HEK293 (cell line): Measurements from ENCODE around the gene PI4KB.

ENCODE experiments used
- GLI2 ChIP-seq: fragments of 450-650 bp; formaldehyde crosslinking; IDR thresholded peaks from 2 replicates; pipeline ENCODE4; 2017; ENCODE audit warnings: missing biosample characterization, missing genetic modification characterization, low read depth, borderline replicate concordance
- GLIS2 ChIP-seq: fragments of 450-650 bp; formaldehyde crosslinking; IDR thresholded peaks from 2 replicates; pipeline ENCODE4 v1.5.1; 2016; ENCODE audit warnings: missing biosample characterization, missing genetic modification characterization
- KLF10 ChIP-seq: fragments of 450-650 bp; IDR thresholded peaks from 2 replicates; pipeline ENCODE4 v1.5.1; 2018; ENCODE audit warnings: missing biosample characterization, mild to moderate bottlenecking, missing genetic modification characterization
- KLF8 ChIP-seq: fragments of 450-650 bp; formaldehyde crosslinking; IDR thresholded peaks from 2 replicates; pipeline ENCODE4 v1.5.1; 2016; ENCODE audit warnings: missing biosample characterization, missing genetic modification characterization
- PRDM10 ChIP-seq: fragments of 450-650 bp; formaldehyde crosslinking; IDR thresholded peaks from 2 replicates; pipeline ENCODE4 v1.5.1; 2016; ENCODE audit warnings: missing biosample characterization, missing genetic modification characterization
- SALL2 ChIP-seq: fragments of 450-650 bp; formaldehyde crosslinking; IDR thresholded peaks from 2 replicates; pipeline ENCODE4 v1.5.0; 2017; ENCODE audit warnings: missing biosample characterization, mild to moderate bottlenecking, missing genetic modification characterization, borderline replicate concordance
- SP2 ChIP-seq: fragments of 450-650 bp; formaldehyde crosslinking; IDR thresholded peaks from 2 replicates; pipeline ENCODE4 v1.5.1; 2016; ENCODE audit warnings: missing biosample characterization, missing genetic modification characterization
- SP3 ChIP-seq: fragments of 450-650 bp; formaldehyde crosslinking; IDR thresholded peaks from 2 replicates; pipeline ENCODE4 v1.5.1; 2016; ENCODE audit warnings: missing biosample characterization, missing genetic modification characterization
- TRIM28 ChIP-seq: IDR thresholded peaks from 2 replicates; pipeline ENCODE4 v1.6.1; 2011; ENCODE audit warnings: low read length, control low read depth, borderline replicate concordance
- YY1 ChIP-seq: fragments of 450-650 bp; formaldehyde crosslinking; IDR thresholded peaks from 2 replicates; pipeline ENCODE4 v1.5.1; 2018; ENCODE audit warnings: missing biosample characterization, missing genetic modification characterization
- ZBTB48 ChIP-seq: fragments of 450-650 bp; formaldehyde crosslinking; IDR thresholded peaks from 2 replicates; pipeline ENCODE4 v1.5.1; 2016; ENCODE audit warnings: missing biosample characterization, missing genetic modification characterization
- ZBTB7A ChIP-seq: fragments of 450-650 bp; formaldehyde crosslinking; IDR thresholded peaks from 2 replicates; pipeline ENCODE4 v1.5.1; 2016; ENCODE audit warnings: low read depth, missing biosample characterization, missing genetic modification characterization
- ZBTB8A ChIP-seq: fragments of 450-650 bp; formaldehyde crosslinking; IDR thresholded peaks from 2 replicates; pipeline ENCODE4 v1.5.1; 2016; ENCODE audit warnings: missing biosample characterization, missing genetic modification characterization
- ZEB2 ChIP-seq: fragments of 450-650 bp; formaldehyde crosslinking; IDR thresholded peaks from 2 replicates; pipeline ENCODE4 v1.5.1; 2016; ENCODE audit warnings: missing biosample characterization, missing genetic modification characterization
- ZNF121 ChIP-seq: fragments of 450-650 bp; formaldehyde crosslinking; IDR thresholded peaks from 2 replicates; pipeline ENCODE4 v1.5.1; 2016; ENCODE audit warnings: missing biosample characterization, missing genetic modification characterization
- ZNF157 ChIP-seq: fragments of 450-650 bp; formaldehyde crosslinking; IDR thresholded peaks from 2 replicates; pipeline ENCODE4 v1.5.1; 2016; ENCODE audit warnings: missing biosample characterization, missing genetic modification characterization
- ZNF335 ChIP-seq: fragments of 450-650 bp; formaldehyde crosslinking; conservative IDR thresholded peaks from 2 replicates; pipeline ENCODE4 v1.5.1; 2016; ENCODE audit warnings: missing biosample characterization, missing genetic modification characterization
- ZNF394 ChIP-seq: fragments of 450-650 bp; formaldehyde crosslinking; IDR thresholded peaks from 2 replicates; pipeline ENCODE4 v1.5.1; 2016; ENCODE audit warnings: missing biosample characterization, missing genetic modification characterization, mild to moderate bottlenecking, moderate library complexity, borderline replicate concordance
- ZNF404 ChIP-seq: fragments of 450-650 bp; formaldehyde crosslinking; IDR thresholded peaks from 2 replicates; pipeline ENCODE4 v1.5.1; 2017; ENCODE audit warnings: missing biosample characterization, missing genetic modification characterization
- ZNF521 ChIP-seq: fragments of 450-650 bp; formaldehyde crosslinking; IDR thresholded peaks from 2 replicates; pipeline ENCODE4 v1.5.1; 2017; ENCODE audit warnings: missing biosample characterization, mild to moderate bottlenecking, missing genetic modification characterization
- ZNF548 ChIP-seq: fragments of 450-650 bp; formaldehyde crosslinking; IDR thresholded peaks from 2 replicates; pipeline ENCODE4 v1.5.1; 2016; ENCODE audit warnings: missing biosample characterization, missing genetic modification characterization
- ZNF561 ChIP-seq: fragments of 450-650 bp; IDR thresholded peaks from 2 replicates; pipeline ENCODE4 v1.5.1; 2018; ENCODE audit warnings: missing biosample characterization, missing genetic modification characterization, borderline replicate concordance
- ZNF571 ChIP-seq: fragments of 450-650 bp; formaldehyde crosslinking; IDR thresholded peaks from 2 replicates; pipeline ENCODE4 v1.5.0; 2017; ENCODE audit warnings: missing biosample characterization, missing genetic modification characterization
- ZNF629 ChIP-seq: fragments of 450-650 bp; formaldehyde crosslinking; IDR thresholded peaks from 2 replicates; pipeline ENCODE4 v1.5.1; 2017; ENCODE audit warnings: missing biosample characterization, missing genetic modification characterization
- ZNF664 ChIP-seq: fragments of 450-650 bp; formaldehyde crosslinking; IDR thresholded peaks from 2 replicates; pipeline ENCODE4 v1.5.1; 2016; ENCODE audit warnings: missing biosample characterization, missing genetic modification characterization
- ZNF707 ChIP-seq: fragments of 450-650 bp; formaldehyde crosslinking; IDR thresholded peaks from 2 replicates; pipeline ENCODE4 v1.5.1; 2016; ENCODE audit warnings: missing biosample characterization, missing genetic modification characterization
- ZSCAN23 ChIP-seq: fragments of 450-650 bp; formaldehyde crosslinking; IDR thresholded peaks from 2 replicates; pipeline ENCODE4 v1.5.1; 2016; ENCODE audit warnings: missing biosample characterization, missing genetic modification characterization
- ZSCAN30 ChIP-seq: fragments of 450-650 bp; IDR thresholded peaks from 2 replicates; pipeline ENCODE4 v1.5.1; 2018; ENCODE audit warnings: missing biosample characterization, mild to moderate bottlenecking, missing genetic modification characterization, moderate library complexity
- ZXDB ChIP-seq: fragments of 450-650 bp; formaldehyde crosslinking; IDR thresholded peaks from 2 replicates; pipeline ENCODE4 v1.5.1; 2016; ENCODE audit warnings: missing biosample characterization, missing genetic modification characterization
- TF ChIP-seq, protein P1 (sequence below): fragments of 450-650 bp; formaldehyde crosslinking; conservative IDR thresholded peaks from 2 replicates; pipeline ENCODE4 v1.5.1; 2016; ENCODE audit warnings: low read depth, missing biosample characterization, missing genetic modification characterization
- TF ChIP-seq, protein P2 (sequence below): fragments of 450-650 bp; IDR thresholded peaks from 2 replicates; pipeline ENCODE4 v1.5.1; 2018; ENCODE audit warnings: missing biosample characterization, mild to moderate bottlenecking, missing genetic modification characterization

The PI4KB gene

GRCh38 chr1:151327223-151327902 is at the start of gene PI4KB (continued):
- TF ChIP-seq PRDM10 (tag by site-specific recombination) (peak; percentile 61; the same call in 1 of the 2 replicates), ZNF664 (tag by site-specific recombination) (no peak), ZSCAN23 (no peak), ZNF404 (tag by site-specific recombination) (no peak), SALL2 (no peak), SP3 (tag by site-specific recombination) (peak; percentile 84), YY1 (tag by site-specific recombination) (peak; percentile 65), TRIM28 (0 out of 2 replicates have a peak, but pooled peaks have one; percentile 10), ZNF707 (tag by site-specific recombination) (no peak), KLF8 (tag by site-specific recombination) (0 out of 2 replicates have a peak, but pooled peaks have one; percentile 10), ZNF157 (tag by site-specific recombination) (no peak), GLIS2 (tag by site-specific recombination) (peak; percentile 45; the same call in 1 of the 2 replicates), ZNF548 (no peak), ZEB2 (tag by site-specific recombination) (0 out of 2 replicates have a peak, but pooled peaks have one; percentile 28), ZNF571 (tag by site-specific recombination) (no peak), KLF10 (tag by site-specific recombination) (peak; percentile 54; the same call in 1 of the 2 replicates), ZNF561 (peak; percentile 66; the same call in 1 of the 2 replicates), SP2 (tag by site-specific recombination) (peak; percentile 36), ZNF629 (no peak; the same call in 1 of the 2 replicates), ZXDB (tag by site-specific recombination) (0 out of 2 replicates have a peak, but pooled peaks have one; percentile 54), ZBTB8A (0 out of 2 replicates have a peak, but pooled peaks have one; percentile 9), ZBTB48 (no peak), GLI2 (no peak), ZNF121 (tag by site-specific recombination) (no peak), ZBTB7A (tag by site-specific recombination) (no peak), ZNF521 (tag by site-specific recombination) (no peak), ZNF394 (peak; percentile 5; the same call in 1 of the 2 replicates), ZSCAN30 (0 out of 2 replicates have a peak, but pooled peaks have one; percentile 66), ZNF335 (tag by site-specific recombination) (peak; percentile 100)
- TF ChIP-seq, protein P1, sequence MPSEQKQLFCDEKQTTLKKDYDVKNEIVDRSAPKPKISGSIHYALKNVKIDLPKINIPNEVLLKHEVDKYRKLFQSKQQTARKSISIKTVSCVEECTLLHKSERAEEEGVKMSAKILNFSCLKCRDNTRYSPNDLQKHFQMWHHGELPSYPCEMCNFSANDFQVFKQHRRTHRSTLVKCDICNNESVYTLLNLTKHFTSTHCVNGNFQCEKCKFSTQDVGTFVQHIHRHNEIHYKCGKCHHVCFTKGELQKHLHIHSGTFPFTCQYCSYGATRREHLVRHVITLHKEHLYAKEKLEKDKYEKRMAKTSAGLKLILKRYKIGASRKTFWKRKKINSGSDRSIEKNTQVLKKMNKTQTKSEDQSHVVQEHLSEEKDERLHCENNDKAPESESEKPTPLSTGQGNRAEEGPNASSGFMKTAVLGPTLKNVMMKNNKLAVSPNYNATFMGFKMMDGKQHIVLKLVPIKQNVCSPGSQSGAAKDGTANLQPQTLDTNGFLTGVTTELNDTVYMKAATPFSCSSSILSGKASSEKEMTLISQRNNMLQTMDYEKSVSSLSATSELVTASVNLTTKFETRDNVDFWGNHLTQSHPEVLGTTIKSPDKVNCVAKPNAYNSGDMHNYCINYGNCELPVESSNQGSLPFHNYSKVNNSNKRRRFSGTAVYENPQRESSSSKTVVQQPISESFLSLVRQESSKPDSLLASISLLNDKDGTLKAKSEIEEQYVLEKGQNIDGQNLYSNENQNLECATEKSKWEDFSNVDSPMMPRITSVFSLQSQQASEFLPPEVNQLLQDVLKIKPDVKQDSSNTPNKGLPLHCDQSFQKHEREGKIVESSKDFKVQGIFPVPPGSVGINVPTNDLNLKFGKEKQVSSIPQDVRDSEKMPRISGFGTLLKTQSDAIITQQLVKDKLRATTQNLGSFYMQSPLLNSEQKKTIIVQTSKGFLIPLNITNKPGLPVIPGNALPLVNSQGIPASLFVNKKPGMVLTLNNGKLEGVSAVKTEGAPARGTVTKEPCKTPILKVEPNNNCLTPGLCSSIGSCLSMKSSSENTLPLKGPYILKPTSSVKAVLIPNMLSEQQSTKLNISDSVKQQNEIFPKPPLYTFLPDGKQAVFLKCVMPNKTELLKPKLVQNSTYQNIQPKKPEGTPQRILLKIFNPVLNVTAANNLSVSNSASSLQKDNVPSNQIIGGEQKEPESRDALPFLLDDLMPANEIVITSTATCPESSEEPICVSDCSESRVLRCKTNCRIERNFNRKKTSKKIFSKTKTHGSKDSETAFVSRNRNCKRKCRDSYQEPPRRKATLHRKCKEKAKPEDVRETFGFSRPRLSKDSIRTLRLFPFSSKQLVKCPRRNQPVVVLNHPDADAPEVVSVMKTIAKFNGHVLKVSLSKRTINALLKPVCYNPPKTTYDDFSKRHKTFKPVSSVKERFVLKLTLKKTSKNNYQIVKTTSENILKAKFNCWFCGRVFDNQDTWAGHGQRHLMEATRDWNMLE: peak; percentile 47; the same call in 1 of the 2 replicates
- TF ChIP-seq, protein P2, sequence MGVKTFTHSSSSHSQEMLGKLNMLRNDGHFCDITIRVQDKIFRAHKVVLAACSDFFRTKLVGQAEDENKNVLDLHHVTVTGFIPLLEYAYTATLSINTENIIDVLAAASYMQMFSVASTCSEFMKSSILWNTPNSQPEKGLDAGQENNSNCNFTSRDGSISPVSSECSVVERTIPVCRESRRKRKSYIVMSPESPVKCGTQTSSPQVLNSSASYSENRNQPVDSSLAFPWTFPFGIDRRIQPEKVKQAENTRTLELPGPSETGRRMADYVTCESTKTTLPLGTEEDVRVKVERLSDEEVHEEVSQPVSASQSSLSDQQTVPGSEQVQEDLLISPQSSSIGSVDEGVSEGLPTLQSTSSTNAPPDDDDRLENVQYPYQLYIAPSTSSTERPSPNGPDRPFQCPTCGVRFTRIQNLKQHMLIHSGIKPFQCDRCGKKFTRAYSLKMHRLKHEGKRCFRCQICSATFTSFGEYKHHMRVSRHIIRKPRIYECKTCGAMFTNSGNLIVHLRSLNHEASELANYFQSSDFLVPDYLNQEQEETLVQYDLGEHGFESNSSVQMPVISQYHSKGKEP (tag by site-specific recombination): peak; percentile 38; the same call in 1 of the 2 replicates
